K562 (cell line): ENCODE measurements around the gene DHX57. TPM values are rescaled to one million over a fixed set of nuclear protein-coding genes. Genes with fewer than 3 reads are reported as not detected.

Experiments used
- HCFC1 ChIP-seq: IDR thresholded peaks from 2 replicates; pipeline ENCODE4 v1.6.1; 2012; ENCODE audit warnings: low read depth, low read length, improper control_type of control experiment
- LCOR ChIP-seq: sonication (generic); formaldehyde crosslinking; IDR thresholded peaks from 2 replicates; pipeline ENCODE4 v1.8.0; 2022; ENCODE audit warnings: mild to moderate bottlenecking, missing genetic modification reagents
- PCBP2 ChIP-seq: fragments of 200-400 bp; formaldehyde crosslinking; IDR thresholded peaks from 2 replicates; pipeline ENCODE4 v1.6.1; 2018; ENCODE audit warnings: low read length, low read depth, mild to moderate bottlenecking, moderate library complexity; ENCODE audit not compliant: poor library complexity, severe bottlenecking
- RBM34 ChIP-seq: fragments of 200-400 bp; formaldehyde crosslinking; IDR thresholded peaks from 2 replicates; pipeline ENCODE4 v1.6.1; 2018; ENCODE audit warnings: low read length, borderline replicate concordance; ENCODE audit not compliant: insufficient read depth
- SFPQ ChIP-seq: fragments of 200-400 bp; formaldehyde crosslinking; IDR thresholded peaks from 2 replicates; pipeline ENCODE4 v1.6.1; 2017; ENCODE audit warnings: mild to moderate bottlenecking, low read depth, low read length, moderate library complexity
- SMARCC2 ChIP-seq: fragments of 450-650 bp; IDR thresholded peaks from 2 replicates; pipeline ENCODE4 v1.6.1; 2017; ENCODE audit warnings: antibody characterized with exemption, moderate library complexity, mild to moderate bottlenecking, low read depth
- ZBTB40 ChIP-seq, 2 experiments: fragments of 450-650 bp in 1 of 2; sonication (generic) in 1 of 2; formaldehyde crosslinking in 1 of 2; IDR thresholded peaks; 2 replicates each; pipeline versions ENCODE4 v1.7.1 to v1.9.0; 2016 to 2022; ENCODE audit warnings: inconsistent platforms in 1 of 2, mild to moderate bottlenecking in 1 of 2, missing genetic modification reagents in 1 of 2
- polyA plus RNA-seq, 8 experiments: library from polyadenylated mRNA; depleted of rRNA in 4 of 8; stranded (reverse) in 5 of 8; unstranded in 3 of 8; fragments of >200 nt; fragmentation: Nextera tagmentation in 2 of 8; fragmentation: Illumina TruSeq in 1 of 8; extraction: Ambion mirVana in 2 of 8; extraction: Trizol in 1 of 8; gene quantifications; 2 replicates each; pipeline versions ENCODE4 v1.2.1 to v1.2.3, GENCODE V29; 2011 to 2014; ENCODE audit warnings: inconsistent platforms in 1 of 8, missing spikeins in 1 of 8
- total RNA-seq, 7 experiments: library from RNA; depleted of rRNA in 6 of 7; stranded (reverse); fragments of >200 nt in 6 of 7; fragmentation: Illumina TruSeq in 2 of 7; extraction: Trizol in 2 of 7; gene quantifications; 2 replicates each; pipeline versions ENCODE4 v1.2.1 to v1.2.3, GENCODE V29; 2011 to 2021; ENCODE audit warnings: low replicate concordance in 1 of 7

DHX57 gene
- total and polyA plus RNA-seq, 9 of the 15 experiments (the other 6 are each of a cell fraction or from before 2014, with no cell fraction given), result 7.4 to 23.6 (median 17.9) TPM

- TF ChIP-seq LCOR (CRISPR knock-in tag) (no peak), ZBTB40 (IDR thresholded peaks at IDR 0.05) (no peak), ZBTB40 (CRISPR knock-in tag; IDR thresholded peaks at IDR 0.05) (no peak), SFPQ (no peak), SMARCC2 (no peak), HCFC1 (no peak), PCBP2 (no peak), RBM34 (no peak)
These were observed 13.3 kb downstream of the DHX57 start (continued) for GRCh38 chr2:38862476-38862875.
